HepG2 (cell line): ENCODE results near the gene BRSK2.
"Not testable (repeated sequence)": the region's sequence is repeated elsewhere in the genome, so short reads cannot be mapped to it uniquely, and the experiment has no call there.

Source experiments
- KAT2B ChIP-seq: fragments of 150-350 bp; IDR thresholded peaks from 2 replicates; pipeline ENCODE4 v1.6.1; 2014; ENCODE audit warnings: low read depth, low read length, borderline replicate concordance
- MBNL3 ChIP-seq: fragments of 250-450 bp; sonication (Bioruptor Pico); conservative IDR thresholded peaks from 2 replicates; pipeline ENCODE4 v1.8.0; 2022; ENCODE audit warnings: mild to moderate bottlenecking, inconsistent platforms
- RXRA ChIP-seq: sonication (generic); formaldehyde crosslinking; IDR thresholded peaks from 2 replicates; pipeline ENCODE4 v1.5.1; 2020; ENCODE audit warnings: missing genetic modification reagents
- SCMH1 ChIP-seq: sonication (generic); formaldehyde crosslinking; IDR thresholded peaks from 2 replicates; pipeline ENCODE4 v1.9.0; 2021; ENCODE audit warnings: missing genetic modification reagents, mild to moderate bottlenecking, borderline replicate concordance
- SMARCC2 ChIP-seq: fragments of 450-650 bp; IDR thresholded peaks from 2 replicates; pipeline ENCODE4 v1.6.1; 2017; ENCODE audit warnings: antibody characterized with exemption, mild to moderate bottlenecking
- ZNF841 ChIP-seq: sonication (generic); formaldehyde crosslinking; IDR thresholded peaks from 2 replicates; pipeline ENCODE4 v1.8.1; 2023; ENCODE audit warnings: missing genetic modification reagents, borderline replicate concordance
- TF ChIP-seq, protein P1 (sequence below): sonication (generic); formaldehyde crosslinking; conservative IDR thresholded peaks from 2 replicates; pipeline ENCODE4 v1.8.1; 2023; ENCODE audit warnings: missing genetic modification reagents

DNA sequence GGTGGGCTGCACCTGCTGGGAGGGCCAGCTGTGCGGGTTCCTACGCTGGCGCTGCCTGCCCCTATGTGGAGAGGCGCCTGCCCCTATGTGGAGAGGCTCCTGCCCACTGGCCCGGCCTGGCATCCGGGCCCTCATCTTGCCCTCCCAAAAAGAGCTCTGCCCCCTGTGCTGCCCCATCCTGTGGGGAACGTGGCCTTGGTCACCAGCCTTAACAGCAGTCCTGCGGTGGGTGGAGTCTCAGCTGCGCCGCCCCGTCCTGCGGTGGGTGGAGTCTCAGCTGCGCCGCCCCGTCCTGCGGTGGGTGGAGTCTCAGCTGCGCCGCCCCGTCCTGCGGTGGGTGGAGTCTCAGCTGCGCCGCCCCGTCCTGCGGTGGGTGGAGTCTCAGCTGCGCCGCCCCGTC lies 22.0 kb downstream of the BRSK2 start:
- TF ChIP-seq, protein P1, sequence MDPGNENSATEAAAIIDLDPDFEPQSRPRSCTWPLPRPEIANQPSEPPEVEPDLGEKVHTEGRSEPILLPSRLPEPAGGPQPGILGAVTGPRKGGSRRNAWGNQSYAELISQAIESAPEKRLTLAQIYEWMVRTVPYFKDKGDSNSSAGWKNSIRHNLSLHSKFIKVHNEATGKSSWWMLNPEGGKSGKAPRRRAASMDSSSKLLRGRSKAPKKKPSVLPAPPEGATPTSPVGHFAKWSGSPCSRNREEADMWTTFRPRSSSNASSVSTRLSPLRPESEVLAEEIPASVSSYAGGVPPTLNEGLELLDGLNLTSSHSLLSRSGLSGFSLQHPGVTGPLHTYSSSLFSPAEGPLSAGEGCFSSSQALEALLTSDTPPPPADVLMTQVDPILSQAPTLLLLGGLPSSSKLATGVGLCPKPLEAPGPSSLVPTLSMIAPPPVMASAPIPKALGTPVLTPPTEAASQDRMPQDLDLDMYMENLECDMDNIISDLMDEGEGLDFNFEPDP: not testable (repeated sequence)
- not testable (repeated sequence) for TF ChIP-seq ZNF841 (CRISPR knock-in tag); MBNL3 (CRISPR knock-in tag); RXRA; KAT2B; SMARCC2; SCMH1 (CRISPR knock-in tag)
